B cell (primary cell): Measurements from ENCODE around the gene TNRC6A. TPM values are rescaled to one million over a fixed set of nuclear protein-coding genes. Genes with fewer than 3 reads are reported as not detected.

ENCODE experiments used
- ATAC-seq: fragments of 200-7000 bp; cut with Tn5 transposase; one replicate; pipeline ENCODE4 v1.10.0; 2021; ENCODE audit warnings: low read depth, mild to moderate bottlenecking, moderate number of reproducible peaks, moderate library complexity
- CTCF ChIA-PET: fragments of 350-600 bp; sonication (Branson Sonifier 250); formaldehyde crosslinking; loops from one replicate; lab custom pipeline; 2021; ENCODE audit warnings: antibody characterized with exemption, inconsistent platforms; lab: Charles Lee
- POLR2A ChIA-PET: fragments of 350-600 bp; sonication (Branson Sonifier 250); formaldehyde crosslinking; loops from one replicate; lab custom pipeline; 2021; ENCODE audit warnings: antibody characterized with exemption; lab: Charles Lee
- DNase-seq: peaks from one replicate; pipeline ENCODE4 v3.0.0; 2013
- H2AFZ ChIP-seq: 2 replicates; pipeline ENCODE4 v1.6.1; 2012; ENCODE audit warnings: mild to moderate bottlenecking, low read depth, low read length; ENCODE audit not compliant: insufficient read depth, poor library complexity, severe bottlenecking
- H3K27ac ChIP-seq, 2 donors: 1 replicate in 1 of 2; 2 replicates in 1 of 2; pipeline ENCODE4 v1.5.1; 2012 to 2013; ENCODE audit warnings: low read length in 2 of 2, mild to moderate bottlenecking in 2 of 2, moderate library complexity in 1 of 2
- H3K27me3 ChIP-seq, 4 experiments: fragments of 200-600 bp in 1 of 4; sonication (generic) in 1 of 4; replicated peaks in 1 of 4; 1 replicate in 2 of 4; 2 replicates in 2 of 4; pipeline versions ENCODE4 v1.6.1 to v1.7.0; 2013 to 2016; ENCODE audit warnings: low read length in 3 of 4, mild to moderate bottlenecking in 2 of 4, mixed read lengths in 1 of 4, moderate library complexity in 1 of 4; ENCODE audit not compliant: insufficient read depth in 4 of 4, control insufficient read depth in 3 of 4; ENCODE audit errors: control extremely low read depth in 1 of 4
- H3K36me3 ChIP-seq, 2 experiments: replicated peaks in 1 of 2; 1 replicate in 1 of 2; 2 replicates in 1 of 2; pipeline versions ENCODE4 v1.6.1 to v1.7.1; 2013; ENCODE audit warnings: low read length in 1 of 2; ENCODE audit not compliant: insufficient read depth in 2 of 2, control insufficient read depth in 1 of 2; ENCODE audit errors: control extremely low read depth in 1 of 2, extremely low read depth in 1 of 2
- H3K4me1 ChIP-seq, 2 donors: fragments of 200-600 bp in 1 of 2; sonication (generic) in 1 of 2; 1 replicate in 1 of 2; 2 replicates in 1 of 2; pipeline versions ENCODE4 v1.5.1 to v1.6.1; 2013 to 2017; ENCODE audit warnings: low read length in 2 of 2; ENCODE audit not compliant: control insufficient read depth in 2 of 2, insufficient read depth in 2 of 2
- H3K4me2 ChIP-seq: replicated peaks from 2 replicates; pipeline ENCODE3; 2012; ENCODE audit warnings: mild to moderate bottlenecking, low read depth, low read length; ENCODE audit not compliant: poor library complexity, severe bottlenecking
- H3K4me3 ChIP-seq, 5 experiments: fragments of 200-600 bp in 1 of 5; sonication (generic) in 1 of 5; 1 replicate in 3 of 5; 2 replicates in 2 of 5; pipeline versions ENCODE4 v1.5.1 to v1.7.0; 2011 to 2016; ENCODE audit warnings: low read length in 4 of 5, mild to moderate bottlenecking in 4 of 5, low read depth in 2 of 5, control low read depth in 1 of 5, moderate library complexity in 1 of 5; ENCODE audit not compliant: insufficient read depth in 1 of 5; ENCODE audit errors: control extremely low read depth in 1 of 5, extremely low read depth in 1 of 5
- H3K79me2 ChIP-seq: fragments of 200-600 bp; sonication (generic); one replicate; pipeline ENCODE4 v1.6.0; 2016; ENCODE audit warnings: low read length; ENCODE audit not compliant: control insufficient read depth, insufficient read depth
- H3K9ac ChIP-seq: fragments of 200-600 bp; sonication (generic); 2 replicates; pipeline ENCODE4 v1.6.1; 2017; ENCODE audit warnings: mild to moderate bottlenecking, low read length, moderate library complexity
- H3K9me3 ChIP-seq, 3 donors: one replicate each; pipeline versions ENCODE4 v1.6.1 to v1.7.1; 2013; ENCODE audit warnings: low read length in 2 of 3; ENCODE audit not compliant: control insufficient read depth in 2 of 3, insufficient read depth in 1 of 3; ENCODE audit errors: control extremely low read depth in 1 of 3
- H4K20me1 ChIP-seq: 2 replicates; pipeline ENCODE4 v1.6.0; 2012; ENCODE audit warnings: mild to moderate bottlenecking, low read length; ENCODE audit not compliant: insufficient read depth, control insufficient read depth, poor library complexity, severe bottlenecking
- H3K27ac Mint-ChIP-seq: one replicate; pipeline ENCODE4 v1.8.0; 2021; ENCODE audit warnings: mixed read lengths
- H3K27me3 Mint-ChIP-seq: one replicate; pipeline ENCODE4 v1.8.0; 2021; ENCODE audit warnings: mixed read lengths
- H3K4me1 Mint-ChIP-seq: one replicate; pipeline ENCODE4 v1.8.0; 2021; ENCODE audit warnings: mixed read lengths
- H3K4me3 Mint-ChIP-seq: one replicate; pipeline ENCODE4 v1.8.0; 2021; ENCODE audit warnings: mixed read lengths
- H3K9me3 Mint-ChIP-seq: one replicate; pipeline ENCODE4 v1.8.0; 2022; ENCODE audit warnings: mixed read lengths; ENCODE audit not compliant: insufficient read depth
- EZH2 ChIP-seq: IDR thresholded peaks from 2 replicates; pipeline ENCODE4 v1.6.1; 2012; ENCODE audit warnings: borderline replicate concordance, low read depth, mild to moderate bottlenecking, moderate library complexity, low read length; ENCODE audit not compliant: insufficient read depth, poor library complexity, severe bottlenecking
- WGBS: methylation state at CpG from one replicate; pipeline ENCODE4 v1.1.5; 2013; ENCODE audit warnings: missing lambda C conversion rate; ENCODE audit not compliant: insufficient coverage; 5-methylcytosine and 5-hydroxymethylcytosine counted together
- intact Hi-C: fragments of 100-400 bp; cut with micrococcal nuclease; formaldehyde crosslinking; loops from one replicate; pipeline ENCODE4 v1.10.0; 2022
- polyA plus RNA-seq: library from polyadenylated mRNA; depleted of rRNA; stranded (reverse); fragments of >200 nt; gene quantifications from 2 replicates; pipeline ENCODE4 v1.2.3, GENCODE V29; 2012
- total RNA-seq, 2 donors: library from RNA; stranded (reverse); fragments of 120-200 nt in 1 of 2; gene quantifications; 1 replicate in 1 of 2; 2 replicates in 1 of 2; pipeline versions ENCODE4 v1.2.3 to v1.2.4, GENCODE V29; 2013 to 2022
- TF ChIP-seq, protein P1 (sequence below): fragments of 200-600 bp; IDR thresholded peaks from one replicate; pipeline ENCODE4 v1.8.0; 2022; ENCODE audit warnings: antibody characterized with exemption, mild to moderate bottlenecking

TNRC6A gene
- total and polyA plus RNA-seq, 2 donors (not counting 1 experiment from before 2014, with no cell fraction given) = 79.3 to 104 TPM

DNA sequence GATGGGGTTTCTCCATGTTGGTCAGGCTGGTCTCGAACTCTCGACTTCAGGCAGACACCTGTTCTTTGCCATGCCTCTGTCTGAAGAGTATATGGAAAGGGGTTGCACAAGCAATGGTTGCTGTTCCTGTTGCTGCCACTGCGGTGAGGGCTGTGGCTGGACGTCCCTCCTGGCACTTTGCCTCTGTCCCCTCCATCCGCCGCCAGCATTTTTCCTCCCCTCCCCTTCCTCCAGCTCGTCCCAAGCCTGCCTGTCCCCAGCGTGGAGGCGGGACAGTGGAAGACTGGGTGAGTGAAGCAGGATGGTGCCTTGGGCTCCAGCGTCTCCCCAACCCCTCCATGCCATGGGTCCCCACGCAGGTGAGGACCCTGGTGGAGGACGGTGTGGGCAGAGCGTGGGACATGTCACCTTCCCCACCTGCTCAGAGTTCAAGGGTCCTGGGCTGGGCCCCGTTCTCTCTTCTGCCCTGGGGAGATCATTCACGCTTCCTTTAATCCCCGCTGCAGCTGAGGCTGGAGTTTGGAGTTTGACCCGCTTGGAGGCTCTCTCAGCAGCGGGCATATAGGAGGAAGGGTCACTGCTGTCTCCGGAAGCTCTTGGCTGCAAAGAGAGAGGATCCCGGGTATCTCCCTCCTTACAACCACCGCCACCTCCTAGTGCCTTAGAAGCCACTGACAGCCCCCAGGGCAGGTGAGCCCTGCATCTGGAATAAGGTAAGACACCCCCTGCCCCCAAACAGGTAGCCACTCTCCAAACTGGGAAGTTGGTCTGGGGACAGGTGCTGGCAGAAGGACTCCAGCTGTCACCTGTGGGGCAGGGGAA lies 116.5 kb downstream of the TNRC6A start, which contains the start of gene SLC5A11:
Gene SLC5A11, plus strand, starts transcription at position 238 of the 822 bp plus-strand sequence. CDS start 12,681 bp downstream, outside the sequence.
- H3K36me3 ChIP-seq = no peaks in the 10 kb centered on the region
- H3K4me3 ChIP-seq = no peak within 1 kb of the TSS
- DNase-seq = no peak
- TF ChIP-seq, protein P1, sequence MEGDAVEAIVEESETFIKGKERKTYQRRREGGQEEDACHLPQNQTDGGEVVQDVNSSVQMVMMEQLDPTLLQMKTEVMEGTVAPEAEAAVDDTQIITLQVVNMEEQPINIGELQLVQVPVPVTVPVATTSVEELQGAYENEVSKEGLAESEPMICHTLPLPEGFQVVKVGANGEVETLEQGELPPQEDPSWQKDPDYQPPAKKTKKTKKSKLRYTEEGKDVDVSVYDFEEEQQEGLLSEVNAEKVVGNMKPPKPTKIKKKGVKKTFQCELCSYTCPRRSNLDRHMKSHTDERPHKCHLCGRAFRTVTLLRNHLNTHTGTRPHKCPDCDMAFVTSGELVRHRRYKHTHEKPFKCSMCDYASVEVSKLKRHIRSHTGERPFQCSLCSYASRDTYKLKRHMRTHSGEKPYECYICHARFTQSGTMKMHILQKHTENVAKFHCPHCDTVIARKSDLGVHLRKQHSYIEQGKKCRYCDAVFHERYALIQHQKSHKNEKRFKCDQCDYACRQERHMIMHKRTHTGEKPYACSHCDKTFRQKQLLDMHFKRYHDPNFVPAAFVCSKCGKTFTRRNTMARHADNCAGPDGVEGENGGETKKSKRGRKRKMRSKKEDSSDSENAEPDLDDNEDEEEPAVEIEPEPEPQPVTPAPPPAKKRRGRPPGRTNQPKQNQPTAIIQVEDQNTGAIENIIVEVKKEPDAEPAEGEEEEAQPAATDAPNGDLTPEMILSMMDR = no peak
- no peak for TF ChIP-seq EZH2
- no peaks in the 10 kb centered on the region for H3K4me1 Mint-ChIP-seq
- no peak within 1 kb of the TSS for H3K27ac ChIP-seq
- H3K27me3 ChIP-seq = no peaks in the 10 kb centered on the region
- H3K4me3 Mint-ChIP-seq = no peak within 1 kb of the TSS
- no peak within 1 kb of the TSS for H2AFZ ChIP-seq
- WGBS = 80% methylated on average over 7 of the region's 21 CpGs
- no peaks in the 10 kb centered on the region for H3K9me3 ChIP-seq
- H3K4me1 ChIP-seq = no peaks in the 10 kb centered on the region
- H3K79me2 ChIP-seq = no peaks in the 10 kb centered on the region
- no peak within 1 kb of the TSS for H3K9ac ChIP-seq
- intact Hi-C loops = no loop called here
- no peaks in the 10 kb centered on the region for H3K9me3 Mint-ChIP-seq
- H3K4me2 ChIP-seq = no peak within 1 kb of the TSS
- ChIA-PET CTCF (no interaction called here), POLR2A (no interaction called here)
- no peak for ATAC-seq
- H3K27me3 Mint-ChIP-seq = no peaks in the 10 kb centered on the region
- H3K27ac Mint-ChIP-seq = no peak within 1 kb of the TSS
- H4K20me1 ChIP-seq = no peaks in the 10 kb centered on the region
